Activated naive CD4-positive, alpha-beta T cell treated with anti-CD3 and anti-CD28 coated beads, Interleukin-2, amount 50 U/mL, for 72 hours (primary cell): ENCODE results near the gene UVSSA. TPM values are rescaled to one million over a fixed set of nuclear protein-coding genes. Genes with fewer than 3 reads are reported as not detected.

Experiments
- ATAC-seq, 2 donors: fragments of 150-1000 bp; cut with Tn5 transposase; 2 replicates each; pipeline ENCODE4 v1.10.0; 2021; ENCODE audit warnings: mild to moderate bottlenecking in 2 of 2, moderate library complexity in 2 of 2
- DNase-seq, 2 donors: peaks; one replicate each; pipeline ENCODE4 v3.0.0; 2021 to 2022; ENCODE audit warnings: low spot score in 2 of 2
- H3K27ac Mint-ChIP-seq, 2 donors: one replicate each; pipeline ENCODE4 v1.8.0; 2022; ENCODE audit warnings: mild to moderate bottlenecking in 2 of 2, mixed read lengths in 2 of 2
- H3K36me3 Mint-ChIP-seq, 2 donors: one replicate each; pipeline ENCODE4 v1.8.0; 2022; ENCODE audit warnings: mixed read lengths in 2 of 2
- H3K9me3 Mint-ChIP-seq, 2 donors: one replicate each; pipeline ENCODE4 v1.8.0; 2022; ENCODE audit warnings: mixed read lengths in 2 of 2
- total RNA-seq, 2 donors: library from RNA; stranded (reverse); gene quantifications; one replicate each; pipeline ENCODE4 v1.2.3, GENCODE V29; 2022

The UVSSA gene
- total RNA-seq, 2 donors from 2014 or later, result 19.1 to 23.8 TPM

DNA sequence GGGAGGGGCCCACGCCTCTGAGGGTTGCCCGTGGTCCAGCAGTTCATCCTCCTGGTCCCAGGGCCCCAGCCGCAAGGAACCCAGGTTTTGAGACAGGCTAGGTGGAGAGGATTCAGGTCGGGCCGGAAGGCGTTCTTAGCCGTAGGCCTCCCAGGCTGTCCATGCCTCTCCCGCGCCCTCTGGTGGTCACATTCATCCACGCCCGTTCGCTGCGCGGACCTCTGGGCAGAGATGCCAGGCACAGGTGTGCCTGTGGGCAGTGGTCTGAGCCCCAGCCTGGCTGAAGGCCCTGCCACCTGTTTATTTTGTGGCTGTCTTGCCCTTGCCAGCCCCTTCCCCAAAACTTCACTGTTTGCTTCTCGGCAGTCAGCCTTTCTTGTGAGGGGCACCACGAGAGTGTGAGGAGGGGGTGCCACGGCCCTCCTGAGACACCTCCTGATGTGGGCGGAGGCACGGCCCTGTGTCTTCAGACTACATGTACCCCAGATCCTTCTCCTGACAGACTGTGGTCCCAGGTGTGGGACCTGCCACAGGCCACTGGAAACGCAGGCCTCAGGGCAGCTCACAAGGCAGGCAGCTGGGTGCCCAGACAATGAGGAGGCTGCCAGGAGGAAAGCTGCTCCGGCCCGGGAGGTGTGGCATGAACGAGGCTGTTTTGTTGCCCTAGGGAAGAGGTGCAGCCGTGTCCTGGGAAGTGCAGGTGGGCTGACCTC, 5.0 kb downstream of the UVSSA start:
- no peaks in the 10 kb centered on the region for H3K9me3 Mint-ChIP-seq
- no peaks in the 10 kb centered on the region for H3K36me3 Mint-ChIP-seq
- peak overlapping the region; percentile 65 to 92 for H3K27ac Mint-ChIP-seq
- DNase-seq, result peak; percentile 87 to 91
- ATAC-seq, result peak; percentile 26 to 38

- Mint-ChIP-seq H3K9me3 (no peaks in the 10 kb centered on the region), H3K36me3 (no peaks in the 10 kb centered on the region), H3K27ac (no peak overlapping the region)
- DNase-seq (no peak), ATAC-seq (no peak)
Observed at GRCh38 chr4:1352567-1352900, 5.5 kb downstream of the UVSSA start.

- ATAC-seq (no peak), DNase-seq (no peak)
- Mint-ChIP-seq H3K36me3 (no peaks in the 10 kb centered on the region), H3K27ac (no peak overlapping the region), H3K9me3 (no peaks in the 10 kb centered on the region)
Observed at GRCh38 chr4:1353186-1354055, 6.4 kb downstream of the UVSSA start.

DNA sequence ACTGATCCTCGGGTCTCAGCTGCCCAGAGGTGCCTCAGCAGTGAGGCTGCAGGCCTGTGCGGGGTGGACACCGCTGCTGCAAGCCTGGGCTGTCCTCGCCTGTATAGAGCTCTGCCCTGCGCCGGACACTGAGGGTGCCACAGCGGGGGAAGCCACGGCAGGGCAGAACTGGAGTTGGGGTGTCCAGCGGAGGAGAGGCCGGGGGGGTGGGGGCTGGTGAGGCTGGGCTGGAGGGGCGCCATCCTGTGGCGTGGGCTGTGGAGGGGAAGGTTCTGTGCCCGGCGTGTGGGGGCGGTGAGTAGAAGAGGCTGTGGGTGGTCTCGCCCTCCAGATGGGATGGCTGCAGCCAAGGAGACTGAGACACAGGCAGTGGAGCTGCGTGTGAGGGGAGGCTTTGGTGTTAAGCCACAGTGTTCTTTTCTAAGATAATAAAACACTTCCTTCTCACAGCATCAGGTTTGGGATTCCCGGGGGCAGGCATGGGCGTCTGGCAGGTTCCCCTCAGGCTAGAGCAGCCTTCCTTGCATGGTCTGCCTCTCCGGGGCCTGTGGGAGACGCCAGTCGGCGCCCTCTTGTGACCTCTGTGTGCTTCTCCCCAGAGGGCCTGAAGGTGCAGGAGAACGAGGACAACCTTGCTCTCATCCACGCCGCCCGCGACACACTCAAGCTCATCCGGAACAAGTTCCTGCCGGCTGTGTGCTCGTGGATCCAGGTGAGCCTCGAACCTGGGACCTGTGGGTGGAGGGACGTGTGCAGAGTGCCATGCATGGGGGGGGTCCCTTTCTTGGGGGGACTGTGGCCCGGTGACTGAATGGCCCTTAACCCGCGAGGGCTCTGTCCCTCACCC, 7.4 kb downstream of the UVSSA start:
- DNase-seq (no peak), ATAC-seq (no peak)
- no peak overlapping the region for H3K27ac Mint-ChIP-seq
- H3K36me3 Mint-ChIP-seq, result no peaks in the 10 kb centered on the region
- no peaks in the 10 kb centered on the region for H3K9me3 Mint-ChIP-seq

- ATAC-seq, result no peak
Observed at GRCh38 chr4:1354983-1355275, 7.9 kb downstream of the UVSSA start.

DNA sequence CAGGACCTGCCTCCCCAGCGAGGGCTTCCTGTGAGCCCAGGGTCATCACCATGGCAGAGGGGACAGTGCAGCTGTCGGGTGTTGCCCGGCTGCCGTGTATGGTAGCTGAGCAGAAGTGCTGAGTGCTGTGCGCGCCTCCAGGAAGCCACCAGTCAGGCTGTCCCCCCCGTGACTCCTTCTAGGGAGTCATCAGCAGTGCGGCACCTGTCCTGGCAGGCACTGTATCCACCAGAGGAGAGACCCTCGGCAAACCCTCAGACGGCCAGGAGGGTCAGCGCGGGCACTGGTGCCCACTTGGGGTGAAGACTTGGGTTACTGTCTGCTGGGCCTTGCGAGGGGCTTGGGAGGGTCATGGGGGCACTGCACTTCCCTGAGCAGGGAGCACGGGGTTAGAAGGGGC, 8.4 kb downstream of the UVSSA start:
- Mint-ChIP-seq H3K27ac (no peak overlapping the region), H3K36me3 (no peaks in the 10 kb centered on the region), H3K9me3 (no peaks in the 10 kb centered on the region)
- ATAC-seq, result no peak
- DNase-seq, result no peak

More at GRCh38 chr4:1354983-1355275, 7.9 kb downstream of the UVSSA start:
- no peaks in the 10 kb centered on the region for H3K9me3 Mint-ChIP-seq
- H3K36me3 Mint-ChIP-seq, result no peaks in the 10 kb centered on the region
- no peak overlapping the region for H3K27ac Mint-ChIP-seq
- DNase-seq, result no peak

- H3K9me3 Mint-ChIP-seq, result no peaks in the 10 kb centered on the region
- no peak overlapping the region for H3K27ac Mint-ChIP-seq
- DNase-seq, result peak in 1 of 2 donors; percentile 63
- ATAC-seq, result peak in 1 of 2 donors; percentile 30
- H3K36me3 Mint-ChIP-seq, result no peaks in the 10 kb centered on the region
Observed at GRCh38 chr4:1356181-1356998, 9.4 kb downstream of the UVSSA start.

DNA sequence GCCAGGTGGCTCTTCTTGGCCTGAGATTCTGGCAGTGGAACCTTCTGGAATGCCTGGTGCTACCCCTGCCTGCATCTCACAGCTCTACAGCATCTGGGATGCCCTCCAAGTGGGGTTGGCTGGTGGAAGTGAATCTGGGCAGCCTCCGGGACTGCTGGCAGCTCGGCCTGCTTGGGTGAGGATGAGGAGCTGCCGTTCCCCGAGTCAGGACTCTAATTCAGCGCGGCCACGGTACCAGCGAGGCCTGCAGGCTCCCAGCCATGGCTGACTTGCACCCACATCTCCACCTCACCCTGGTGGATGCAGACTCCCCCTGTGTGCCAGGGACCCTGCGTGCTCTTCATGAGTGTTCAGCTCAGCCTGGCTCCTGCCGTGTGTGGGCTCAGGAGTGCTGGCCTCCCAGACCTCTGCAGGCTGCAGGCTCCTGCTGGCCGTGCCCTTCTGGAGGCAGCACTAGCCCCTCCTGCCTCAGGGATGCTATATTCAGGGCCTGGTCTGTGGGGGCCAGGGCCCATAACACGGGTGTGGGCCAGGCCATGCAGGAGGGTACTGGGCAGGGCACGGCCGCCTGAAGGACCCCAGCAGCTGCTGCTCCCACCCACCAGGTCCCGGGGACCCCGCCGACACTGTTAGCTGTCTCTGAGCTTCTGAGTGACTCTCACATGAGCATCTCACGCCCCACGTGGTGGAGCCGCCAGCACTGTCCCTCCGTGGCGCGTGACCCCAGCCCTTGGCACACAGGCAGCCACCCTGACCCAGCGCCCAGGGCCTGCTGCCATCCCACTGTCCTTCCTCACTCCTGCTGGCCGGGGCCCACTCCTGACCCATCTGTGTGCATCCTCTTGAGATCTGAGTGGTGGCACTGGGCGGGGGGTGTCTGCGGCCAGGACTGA, 10.6 kb downstream of the UVSSA start:
- no peak overlapping the region for H3K27ac Mint-ChIP-seq
- no peaks in the 10 kb centered on the region for H3K36me3 Mint-ChIP-seq
- ATAC-seq (peak in 1 of 2 donors; percentile 16), DNase-seq (no peak)
- no peaks in the 10 kb centered on the region for H3K9me3 Mint-ChIP-seq

DNA sequence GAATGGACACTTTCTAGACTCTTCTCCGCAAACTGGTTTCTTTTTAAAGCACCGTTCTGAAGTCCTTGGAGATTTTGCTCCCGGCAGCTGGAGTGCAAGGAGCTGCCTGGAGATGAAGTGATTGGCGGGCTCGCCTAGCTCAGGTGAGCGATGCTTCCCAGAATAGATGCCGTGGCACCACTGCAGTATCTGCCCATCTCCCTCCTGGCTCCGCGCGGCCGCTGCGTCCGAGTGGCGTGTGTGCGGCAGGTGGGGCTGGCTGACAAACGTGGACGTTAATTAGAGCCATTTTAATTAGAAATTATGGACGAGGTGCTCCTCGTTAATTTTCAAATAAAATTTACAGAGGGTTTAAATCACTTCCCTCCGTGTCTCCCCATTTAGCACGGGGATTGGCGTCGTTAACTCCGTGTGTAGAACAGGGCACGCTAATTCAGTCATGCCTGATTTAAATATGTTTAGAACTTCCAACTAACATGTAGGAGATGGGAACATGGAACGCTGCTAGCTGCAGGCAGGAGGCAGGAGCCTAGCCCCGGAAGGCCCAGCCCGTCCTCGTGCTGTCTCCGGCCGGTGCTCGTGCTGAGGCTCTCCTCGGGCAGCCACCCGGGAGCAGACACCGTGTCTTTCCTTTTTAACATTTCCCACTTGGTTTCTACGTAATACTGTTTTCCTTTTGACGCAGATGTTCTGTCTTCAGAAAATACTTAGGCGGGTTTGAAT, 11.6 kb downstream of the UVSSA start:
- H3K9me3 Mint-ChIP-seq, result no peaks in the 10 kb centered on the region
- no peak overlapping the region for H3K27ac Mint-ChIP-seq
- no peaks in the 10 kb centered on the region for H3K36me3 Mint-ChIP-seq

DNA sequence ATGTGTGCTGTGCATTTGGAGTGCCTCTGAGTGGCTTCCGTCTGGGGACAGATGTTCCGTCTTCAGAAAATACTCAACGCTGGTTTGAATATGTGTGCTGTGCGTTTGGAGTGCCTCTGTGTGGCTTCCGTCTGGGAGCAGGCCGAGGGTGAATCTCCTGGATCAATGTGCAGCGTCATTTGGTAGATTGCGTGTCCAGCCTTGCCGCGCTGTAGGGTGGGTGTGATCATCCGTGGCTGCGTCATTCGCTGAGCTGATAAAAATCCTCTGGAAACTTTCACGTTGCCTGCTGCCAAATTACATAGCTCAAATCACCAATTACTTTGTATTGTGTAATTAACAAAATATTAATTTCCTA, 12.1 kb downstream of the UVSSA start:
- ATAC-seq (no peak), DNase-seq (no peak)

More for the DNA sequence above, 11.6 kb downstream of the UVSSA start:
- no peak for ATAC-seq
- DNase-seq, result no peak

DNA sequence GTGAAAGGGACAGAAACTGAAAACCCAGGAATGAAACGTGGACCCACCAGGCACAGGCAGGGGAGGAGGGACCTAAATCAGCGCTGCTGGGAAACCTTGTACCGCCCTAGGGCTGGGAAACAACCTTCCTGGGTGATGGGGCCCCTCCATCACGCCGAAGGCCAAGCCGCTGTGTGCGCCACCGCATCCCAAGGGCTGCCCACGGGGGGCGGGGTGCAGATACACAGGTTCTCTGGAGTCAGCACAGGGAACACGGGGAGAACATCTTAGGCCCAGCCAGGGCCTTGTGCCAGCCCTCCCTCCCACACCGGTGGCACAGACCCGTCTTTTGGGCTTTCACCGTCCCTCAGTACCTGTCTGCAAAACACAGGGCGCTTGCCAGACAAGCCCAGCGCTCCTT, 13.0 kb downstream of the UVSSA start:
- no peaks in the 10 kb centered on the region for H3K36me3 Mint-ChIP-seq
- no peaks in the 10 kb centered on the region for H3K9me3 Mint-ChIP-seq
- DNase-seq (no peak), ATAC-seq (no peak)
- H3K27ac Mint-ChIP-seq, result peak overlapping the region in 1 of 2 donors; percentile 14

More for the DNA sequence above, 12.1 kb downstream of the UVSSA start:
- no peak overlapping the region for H3K27ac Mint-ChIP-seq
- H3K36me3 Mint-ChIP-seq, result no peaks in the 10 kb centered on the region
- no peaks in the 10 kb centered on the region for H3K9me3 Mint-ChIP-seq

GRCh38 chr4:1360423-1361283, 13.6 kb downstream of the UVSSA start:
- no peaks in the 10 kb centered on the region for H3K9me3 Mint-ChIP-seq
- DNase-seq, result no peak
- no peaks in the 10 kb centered on the region for H3K36me3 Mint-ChIP-seq
- no peak for ATAC-seq
- H3K27ac Mint-ChIP-seq, result peak overlapping the region; percentile 14 to 23

- Mint-ChIP-seq H3K27ac (peak overlapping the region in 1 of 2 donors; percentile 23), H3K9me3 (no peaks in the 10 kb centered on the region), H3K36me3 (no peaks in the 10 kb centered on the region)
- DNase-seq (no peak), ATAC-seq (no peak)
Observed at GRCh38 chr4:1361431-1361830, 14.4 kb downstream of the UVSSA start.

- H3K9me3 Mint-ChIP-seq, result no peaks in the 10 kb centered on the region
Observed at GRCh38 chr4:1362046-1362445, 15.0 kb downstream of the UVSSA start.

More at GRCh38 chr4:1362046-1362445, 15.0 kb downstream of the UVSSA start:
- ATAC-seq (no peak), DNase-seq (no peak)
- Mint-ChIP-seq H3K36me3 (no peaks in the 10 kb centered on the region), H3K27ac (no peak overlapping the region)
